Endothelial cell of umbilical vein (primary cell): Measurements from ENCODE around the gene DAAM1. TPM values are rescaled to one million over a fixed set of nuclear protein-coding genes. Genes with fewer than 3 reads are reported as not detected.

Experiments
- BruUV-seq: library from RNA; stranded (reverse); fragments of 400-500 nt; replicated peaks from 2 replicates; lab custom pipeline; 2021; lab: Mats Ljungman, UMichigan
- CTCF ChIA-PET: fragments of 300-600, 350-600 bp; sonication (Branson Sonifier 250); formaldehyde crosslinking; loops from one replicate; lab custom pipeline; 2021; ENCODE audit warnings: antibody characterized with exemption, inconsistent platforms; lab: Charles Lee
- POLR2A ChIA-PET: fragments of 300-600, 350-600 bp; sonication (Branson Sonifier 250); formaldehyde crosslinking; loops from one replicate; lab custom pipeline; 2021; ENCODE audit warnings: antibody characterized with exemption, inconsistent platforms; lab: Charles Lee
- DNase-seq: peaks from one replicate; pipeline ENCODE4 v3.0.0-alpha.2; 2011; ENCODE audit warnings: low read depth, low spot score
- FAIRE-seq: peaks from 2 replicates; lab custom pipeline; 2011; peaks lifted over from hg19 to GRCh38; lab: Jason Lieb, UNC
- H2AFZ ChIP-seq: 2 replicates; pipeline ENCODE4 v1.6.0; 2012; ENCODE audit warnings: low read depth, low read length, control low read depth, inconsistent platforms
- H3K27ac ChIP-seq: 2 replicates; pipeline ENCODE4 v1.5.1; 2011; ENCODE audit warnings: low read depth, mild to moderate bottlenecking, control low read depth, low read length, moderate library complexity; ENCODE audit not compliant: insufficient read depth
- H3K27me3 ChIP-seq, 2 experiments: 2 replicates each; pipeline versions ENCODE4 v1.6.0 to v1.6.1; 2011; ENCODE audit warnings: low read length in 2 of 2, mixed read lengths in 1 of 2; ENCODE audit not compliant: control insufficient read depth in 2 of 2, insufficient read depth in 2 of 2
- H3K36me3 ChIP-seq, 2 experiments: 2 replicates in 1 of 2; 3 replicates in 1 of 2; pipeline ENCODE4 v1.5.1; 2011; ENCODE audit warnings: low read length in 2 of 2, mild to moderate bottlenecking in 1 of 2, moderate library complexity in 1 of 2; ENCODE audit not compliant: control insufficient read depth in 2 of 2, insufficient read depth in 2 of 2; ENCODE audit errors: extremely low read depth in 1 of 2
- H3K4me1 ChIP-seq: 3 replicates; pipeline ENCODE4 v1.5.1; 2011; ENCODE audit warnings: mild to moderate bottlenecking, low read length; ENCODE audit not compliant: control insufficient read depth, insufficient read depth; ENCODE audit errors: extremely low read depth
- H3K4me2 ChIP-seq: 2 replicates; pipeline ENCODE4 v1.6.1; 2011; ENCODE audit warnings: low read length, control low read depth, mixed read lengths; ENCODE audit not compliant: insufficient read depth
- H3K4me3 ChIP-seq, 3 experiments: fragments of 200-600 bp in 1 of 3; sonication (generic), shearing (Covaris generic) in 1 of 3; replicated peaks in 1 of 3; 2 replicates each; pipeline ENCODE4 v1.5.1; 2011 to 2016; ENCODE audit warnings: control low read depth in 3 of 3, low read length in 3 of 3, mild to moderate bottlenecking in 2 of 3, inconsistent platforms in 1 of 3, low read depth in 1 of 3, moderate library complexity in 1 of 3; ENCODE audit not compliant: insufficient read depth in 1 of 3
- H3K79me2 ChIP-seq: 2 replicates; pipeline ENCODE4 v1.6.0; 2012; ENCODE audit warnings: low read length, inconsistent platforms; ENCODE audit not compliant: control insufficient read depth, insufficient read depth
- H3K9ac ChIP-seq: replicated peaks from 2 replicates; pipeline ENCODE3; 2011; ENCODE audit warnings: low read length, control low read depth; ENCODE audit not compliant: insufficient read depth; ENCODE audit errors: extremely low read depth
- H3K9me1 ChIP-seq: replicated peaks from 3 replicates; pipeline ENCODE4 v1.6.0; 2011; ENCODE audit warnings: mild to moderate bottlenecking, low read length; ENCODE audit not compliant: control insufficient read depth, insufficient read depth; ENCODE audit errors: extremely low read depth
- H3K9me3 ChIP-seq: replicated peaks from 2 replicates; pipeline ENCODE4 v1.5.1; 2012; ENCODE audit warnings: low read length, inconsistent platforms; ENCODE audit not compliant: control insufficient read depth, insufficient read depth
- H4K20me1 ChIP-seq: replicated peaks from 2 replicates; pipeline ENCODE3; 2011; ENCODE audit warnings: mild to moderate bottlenecking, low read length; ENCODE audit not compliant: control insufficient read depth, insufficient read depth; ENCODE audit errors: extremely low read depth
- CTCF ChIP-seq, 2 donors: IDR thresholded peaks; 1 replicate in 1 of 2; 2 replicates in 1 of 2; pipeline ENCODE4 v1.5.1; 2011; ENCODE audit warnings: low read length in 2 of 2, mild to moderate bottlenecking in 2 of 2, moderate library complexity in 2 of 2, control low read depth in 1 of 2, inconsistent platforms in 1 of 2, low read depth in 1 of 2; ENCODE audit not compliant: insufficient read depth in 1 of 2; ENCODE audit errors: extremely low read depth in 1 of 2
- EZH2 ChIP-seq: IDR thresholded peaks from 2 replicates; pipeline ENCODE4 v1.6.1; 2012; ENCODE audit warnings: borderline replicate concordance, low read depth, mild to moderate bottlenecking, moderate library complexity, low read length, inconsistent platforms; ENCODE audit not compliant: severe bottlenecking
- FOS ChIP-seq: IDR thresholded peaks from 2 replicates; pipeline ENCODE4 v1.6.1; 2011; ENCODE audit warnings: mild to moderate bottlenecking, low read length, moderate library complexity, borderline replicate concordance; ENCODE audit not compliant: insufficient read depth
- GATA2 ChIP-seq: IDR thresholded peaks from 2 replicates; pipeline ENCODE4 v1.7.0; 2011; ENCODE audit warnings: low read depth, mild to moderate bottlenecking, moderate library complexity, mixed read lengths, low read length; ENCODE audit not compliant: insufficient read length, insufficient read depth
- JUN ChIP-seq: IDR thresholded peaks from 2 replicates; pipeline ENCODE4 v1.6.1; 2011; ENCODE audit warnings: borderline replicate concordance, low read depth; ENCODE audit not compliant: insufficient read length, insufficient read depth
- MAX ChIP-seq: IDR thresholded peaks from 2 replicates; pipeline ENCODE4 v1.6.1; 2011; ENCODE audit not compliant: insufficient read depth, insufficient read length
- MYC ChIP-seq: IDR thresholded peaks from one replicate; pipeline ENCODE4 v1.6.1; 2011; ENCODE audit warnings: mild to moderate bottlenecking, low read depth, low read length
- POLR2A ChIP-seq: IDR thresholded peaks from 2 replicates; pipeline ENCODE4 v1.6.1; 2012; ENCODE audit warnings: low read depth, mild to moderate bottlenecking, control low read depth, low read length
- POLR2AphosphoS5 ChIP-seq: IDR thresholded peaks from 2 replicates; pipeline ENCODE4 v1.6.1; 2012; ENCODE audit warnings: low read depth, mild to moderate bottlenecking, control low read depth, low read length, moderate library complexity; ENCODE audit not compliant: insufficient read depth
- dilution Hi-C: fragments of 300-500 bp; cut with MboI; formaldehyde crosslinking; loops from one replicate; pipeline ENCODE4 v1.15.0; 2019; ENCODE audit warnings: low sequenced_read_pairs; ENCODE audit not compliant: extremely low pct_ligation_motif_present
- intact Hi-C: fragments of 100-400 bp; cut with micrococcal nuclease; formaldehyde crosslinking; loops from one replicate; pipeline ENCODE4 v1.10.0; 2022
- polyA plus RNA-seq, 4 experiments: library from polyadenylated mRNA; depleted of rRNA in 3 of 4; stranded (reverse) in 3 of 4; unstranded in 1 of 4; fragments of >200 nt; gene quantifications; 2 replicates each; pipeline versions ENCODE4 v1.2.1 to v1.2.3, GENCODE V29; 2011 to 2012; ENCODE audit warnings: missing spikeins in 1 of 4
- total RNA-seq: library from RNA; stranded (reverse); gene quantifications from 2 replicates; pipeline ENCODE4 v1.2.3, GENCODE V29; 2021

The DAAM1 gene
- total and polyA plus RNA-seq, 2 donors (not counting 3 experiments of a cell fraction or from before 2014, with no cell fraction given): 10.2 to 25.3 TPM

GRCh38 chr14:59213368-59214315 lies 25.2 kb downstream of the DAAM1 start:
- H3K79me2 ChIP-seq: peaks cover 34% of the 10 kb centered on the region
- no peak for DNase-seq
- BruUV-seq: no TSS peak
- H3K4me1 ChIP-seq: peaks cover 32% of the 10 kb centered on the region
- no peaks in the 10 kb centered on the region for H3K9me3 ChIP-seq
- ChIA-PET POLR2A (interaction anchor here (0.7 kb wide), 1 partner anchor 60 kb away, joined by 9 read pairs; no protein-coding TSS in a partner anchor), CTCF (interaction anchor here (0.6 to 1.0 kb wide), 4 partner anchors 10 to 230 kb away, joined by 3 to 4 read pairs (median 3); no protein-coding TSS in a partner anchor)
- TF ChIP-seq JUN (no peak), EZH2 (no peak), MAX (no peak), CTCF (IDR thresholded peaks at IDR 0.05; ENCODE audit: extremely low read depth in 1 of 2, insufficient read depth in 1 of 2, low read depth in 1 of 2, low read length in 2 of 2) (no peak), POLR2A (no peak), MYC (no peak), GATA2 (no peak), POLR2AphosphoS5 (no peak), FOS (no peak)
- H3K27ac ChIP-seq: no peak overlapping the region
- H3K4me3 ChIP-seq: no peak overlapping the region
- H4K20me1 ChIP-seq: no peaks in the 10 kb centered on the region
- no peak for FAIRE-seq
- no peak overlapping the region for H2AFZ ChIP-seq
- H3K36me3 ChIP-seq: no peaks in the 10 kb centered on the region
- H3K9ac ChIP-seq: no peak overlapping the region
- intact Hi-C loops: no loop called here
- H3K9me1 ChIP-seq: no peaks in the 10 kb centered on the region
- dilution Hi-C loops: no loop called here
- H3K27me3 ChIP-seq: no peaks in the 10 kb centered on the region
- H3K4me2 ChIP-seq: no peak overlapping the region
